ENCODE measurements around the gene LZTFL1.

Gene LZTFL1

GRCh38 chr3:45792036-45792435, 49.9 kb downstream of the LZTFL1 start:
- no peak overlapping the region for H3K27ac ChIP-seq (ENCODE audit: low read depth, low read length)
- no peaks in the 10 kb centered on the region for H3K27me3 ChIP-seq (ENCODE audit: low read length)
- no peaks in the 10 kb centered on the region for H3K9me2 ChIP-seq (replicated peaks; ENCODE audit: insufficient read depth, low read length)
- H3K9me3 ChIP-seq (ENCODE audit: insufficient read depth, low read length), result no peaks in the 10 kb centered on the region
- no peaks in the 10 kb centered on the region for H3K79me2 ChIP-seq (ENCODE audit: insufficient read depth, low read length)
- H3F3A ChIP-seq (ENCODE audit: insufficient read depth), result no peaks in the 10 kb centered on the region
- TF ChIP-seq CTCF (IDR thresholded peaks at IDR 0.05; ENCODE audit: insufficient read depth, low read length, poor library complexity, severe bottlenecking), result no peak
- no peak for TF ChIP-seq EZH2phosphoT487 (conservative IDR thresholded peaks at IDR 0.05; ENCODE audit: low read length)
- no peak overlapping the region for H2AFZ ChIP-seq (ENCODE audit: low read depth, low read length, severe bottlenecking)
- H3K4me2 ChIP-seq (ENCODE audit: low read depth, low read length, poor library complexity, severe bottlenecking), result no peak overlapping the region
- H3K9ac ChIP-seq (ENCODE audit: low read length), result no peak overlapping the region
- no peak overlapping the region for H3K4me3 ChIP-seq (ENCODE audit: insufficient read depth, low read length, poor library complexity, severe bottlenecking)
- H3K36me3 ChIP-seq (ENCODE audit: low read length), result no peaks in the 10 kb centered on the region
- no peaks in the 10 kb centered on the region for H4K20me1 ChIP-seq (ENCODE audit: low read depth, low read length)

- Histone ChIP-seq H3K9ac (ENCODE audit: low read length) (no peak overlapping the region), H3K4me2 (ENCODE audit: low read depth, low read length, poor library complexity, severe bottlenecking) (no peak overlapping the region), H4K20me1 (ENCODE audit: low read depth, low read length) (no peaks in the 10 kb centered on the region), H3F3A (ENCODE audit: insufficient read depth) (no peaks in the 10 kb centered on the region), H3K36me3 (ENCODE audit: low read length) (no peaks in the 10 kb centered on the region), H2AFZ (ENCODE audit: low read depth, low read length, severe bottlenecking) (no peak overlapping the region), H3K27me3 (ENCODE audit: low read length) (no peaks in the 10 kb centered on the region), H3K79me2 (ENCODE audit: insufficient read depth, low read length) (no peaks in the 10 kb centered on the region), H3K9me2 (replicated peaks; ENCODE audit: insufficient read depth, low read length) (no peaks in the 10 kb centered on the region), H3K9me3 (ENCODE audit: insufficient read depth, low read length) (no peaks in the 10 kb centered on the region), H3K4me3 (ENCODE audit: insufficient read depth, low read length, poor library complexity, severe bottlenecking) (no peak overlapping the region), H3K27ac (ENCODE audit: low read depth, low read length) (no peak overlapping the region)
- no peak for TF ChIP-seq CTCF (IDR thresholded peaks at IDR 0.05; ENCODE audit: insufficient read depth, low read length, poor library complexity, severe bottlenecking)
- no peak for TF ChIP-seq EZH2phosphoT487 (conservative IDR thresholded peaks at IDR 0.05; ENCODE audit: low read length)
These were observed 51.3 kb downstream of the LZTFL1 start for GRCh38 chr3:45790596-45790995.

- no peaks in the 10 kb centered on the region for H3K9me2 ChIP-seq (replicated peaks; ENCODE audit: insufficient read depth, low read length)
- H3K36me3 ChIP-seq (ENCODE audit: low read length), result no peaks in the 10 kb centered on the region
- H4K20me1 ChIP-seq (ENCODE audit: low read depth, low read length), result no peaks in the 10 kb centered on the region
- H3K9me3 ChIP-seq (ENCODE audit: insufficient read depth, low read length), result no peaks in the 10 kb centered on the region
- TF ChIP-seq EZH2phosphoT487 (conservative IDR thresholded peaks at IDR 0.05; ENCODE audit: low read length), result no peak
- TF ChIP-seq CTCF (IDR thresholded peaks at IDR 0.05; ENCODE audit: insufficient read depth, low read length, poor library complexity, severe bottlenecking), result no peak
- no peaks in the 10 kb centered on the region for H3K27me3 ChIP-seq (ENCODE audit: low read length)
- no peaks in the 10 kb centered on the region for H3K79me2 ChIP-seq (ENCODE audit: insufficient read depth, low read length)
- H3K9ac ChIP-seq (ENCODE audit: low read length), result no peak overlapping the region
- no peak overlapping the region for H3K4me2 ChIP-seq (ENCODE audit: low read depth, low read length, poor library complexity, severe bottlenecking)
- no peak overlapping the region for H3K27ac ChIP-seq (ENCODE audit: low read depth, low read length)
- no peaks in the 10 kb centered on the region for H3F3A ChIP-seq (ENCODE audit: insufficient read depth)
- no peak overlapping the region for H3K4me3 ChIP-seq (ENCODE audit: insufficient read depth, low read length, poor library complexity, severe bottlenecking)
- no peak overlapping the region for H2AFZ ChIP-seq (ENCODE audit: low read depth, low read length, severe bottlenecking)
These were observed 52.6 kb downstream of the LZTFL1 start for GRCh38 chr3:45789235-45789812.

All from SU-DHL-6 (cell line).